ENCODE data around the gene DUSP16. TPM values are rescaled to one million over a fixed set of nuclear protein-coding genes. Genes with fewer than 3 reads are reported as not detected.

DUSP16 gene
- total RNA-seq, 1 donor: 12.1 TPM

DNA sequence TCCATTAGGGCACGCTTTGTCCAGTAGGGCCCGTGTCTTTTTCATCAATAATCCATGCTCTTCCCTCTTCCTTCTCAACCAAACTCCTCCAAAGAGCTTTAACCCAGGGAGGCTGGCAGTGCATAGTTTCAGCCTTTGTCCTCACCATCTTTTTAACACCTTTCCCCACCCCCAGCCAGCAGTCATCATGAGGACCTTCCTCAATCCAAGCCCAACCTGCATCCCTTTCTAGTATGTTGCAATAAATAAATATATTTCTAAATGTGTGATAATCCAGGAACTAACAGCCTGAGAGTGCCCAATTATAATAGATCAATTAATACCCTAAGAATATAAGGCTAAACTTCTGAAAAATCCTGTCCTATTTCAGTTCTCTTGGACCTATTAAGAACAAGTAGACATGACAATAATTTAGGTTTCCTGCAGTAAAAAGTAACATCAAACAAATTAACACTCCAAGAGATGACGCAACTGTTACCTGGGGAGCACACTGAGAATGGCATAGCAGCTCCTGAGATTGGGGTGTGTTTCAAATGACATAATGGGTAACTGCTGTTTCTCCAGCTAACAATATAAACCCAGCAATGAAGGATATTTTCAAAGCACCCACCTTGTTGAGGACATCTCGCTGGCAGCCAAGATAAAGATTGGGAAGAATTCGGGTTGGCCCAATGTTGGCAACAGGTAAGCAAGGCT, 62.6 kb downstream of the DUSP16 start:
- TF ChIP-seq, protein P1, sequence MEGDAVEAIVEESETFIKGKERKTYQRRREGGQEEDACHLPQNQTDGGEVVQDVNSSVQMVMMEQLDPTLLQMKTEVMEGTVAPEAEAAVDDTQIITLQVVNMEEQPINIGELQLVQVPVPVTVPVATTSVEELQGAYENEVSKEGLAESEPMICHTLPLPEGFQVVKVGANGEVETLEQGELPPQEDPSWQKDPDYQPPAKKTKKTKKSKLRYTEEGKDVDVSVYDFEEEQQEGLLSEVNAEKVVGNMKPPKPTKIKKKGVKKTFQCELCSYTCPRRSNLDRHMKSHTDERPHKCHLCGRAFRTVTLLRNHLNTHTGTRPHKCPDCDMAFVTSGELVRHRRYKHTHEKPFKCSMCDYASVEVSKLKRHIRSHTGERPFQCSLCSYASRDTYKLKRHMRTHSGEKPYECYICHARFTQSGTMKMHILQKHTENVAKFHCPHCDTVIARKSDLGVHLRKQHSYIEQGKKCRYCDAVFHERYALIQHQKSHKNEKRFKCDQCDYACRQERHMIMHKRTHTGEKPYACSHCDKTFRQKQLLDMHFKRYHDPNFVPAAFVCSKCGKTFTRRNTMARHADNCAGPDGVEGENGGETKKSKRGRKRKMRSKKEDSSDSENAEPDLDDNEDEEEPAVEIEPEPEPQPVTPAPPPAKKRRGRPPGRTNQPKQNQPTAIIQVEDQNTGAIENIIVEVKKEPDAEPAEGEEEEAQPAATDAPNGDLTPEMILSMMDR (IDR thresholded peaks at IDR 0.05; ENCODE audit: insufficient read depth, low read depth, low read length): no peak
- no peak for DNase-seq (ENCODE audit: low read depth)
- no peak overlapping the region for H3K4me3 ChIP-seq (ENCODE audit: low read depth, low read length)

DNA sequence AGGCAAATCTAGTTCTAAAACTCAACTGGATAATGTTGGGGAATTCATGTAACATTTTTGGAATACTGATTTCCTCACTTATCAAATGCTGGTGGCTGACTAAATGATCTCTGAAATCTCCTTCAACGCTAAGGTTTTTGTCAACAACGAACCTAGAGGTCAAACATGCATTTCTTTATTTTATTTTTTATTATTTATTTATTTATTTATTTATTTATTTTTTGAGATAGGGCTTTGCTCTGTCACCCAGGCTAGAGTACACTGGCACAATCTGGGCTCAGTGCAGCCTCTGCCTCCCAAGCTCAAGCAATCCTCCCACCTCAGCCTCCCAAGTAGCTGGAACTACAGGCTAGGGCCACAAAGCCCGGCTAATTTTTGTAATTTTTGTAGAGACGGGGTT, 64.5 kb downstream of the DUSP16 start:
- no peak overlapping the region for H3K4me3 ChIP-seq (ENCODE audit: low read depth, low read length)
- no peak for DNase-seq (ENCODE audit: low read depth)
- TF ChIP-seq, protein P1 (IDR thresholded peaks at IDR 0.05; ENCODE audit: insufficient read depth, low read depth, low read length): no peak

DNA sequence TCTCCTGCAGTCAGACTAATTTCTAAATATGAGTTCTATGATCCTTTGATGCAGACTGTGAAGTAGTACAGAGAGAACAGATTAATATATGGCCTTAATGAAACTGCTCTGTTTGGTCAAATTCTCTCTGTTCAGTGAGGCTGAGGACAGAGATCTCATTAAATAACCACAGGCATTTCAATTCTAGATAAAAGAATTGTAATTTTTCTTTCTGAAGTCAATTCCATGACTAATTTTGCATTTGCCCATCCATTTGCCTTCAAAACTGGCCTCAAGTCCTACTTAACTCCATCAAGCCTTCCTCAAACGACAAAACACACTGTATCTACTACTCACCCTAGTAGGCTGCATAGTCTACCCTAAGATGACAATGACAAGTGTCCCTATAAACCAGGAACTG, 67.1 kb downstream of the DUSP16 start:
- no peak for DNase-seq (ENCODE audit: low read depth)
- TF ChIP-seq, protein P1 (IDR thresholded peaks at IDR 0.05; ENCODE audit: insufficient read depth, low read depth, low read length): no peak
- no peak overlapping the region for H3K4me3 ChIP-seq (ENCODE audit: low read depth, low read length)

DNA sequence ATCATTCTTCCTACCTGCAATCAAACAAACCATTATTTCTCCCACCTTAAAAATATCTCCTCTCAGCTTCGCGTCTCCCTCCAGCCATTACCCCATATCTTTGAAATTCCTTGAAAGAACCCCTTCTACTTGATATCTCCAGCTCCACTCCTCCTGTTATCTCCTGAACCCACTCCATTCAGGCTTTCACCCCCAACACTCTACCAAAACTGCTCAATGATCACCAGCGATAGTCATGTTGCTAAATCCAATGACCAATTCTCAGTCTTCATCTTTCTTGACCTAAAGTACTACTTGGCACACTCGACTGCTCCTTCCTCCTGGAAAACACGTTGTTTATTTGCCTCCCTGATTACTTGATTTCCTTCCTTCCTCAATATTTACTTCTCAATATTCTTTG, 70.1 kb downstream of the DUSP16 start:
- TF ChIP-seq, protein P1 (IDR thresholded peaks at IDR 0.05; ENCODE audit: insufficient read depth, low read depth, low read length): no peak
- no peak for DNase-seq (ENCODE audit: low read depth)
- H3K4me3 ChIP-seq (ENCODE audit: low read depth, low read length): no peak overlapping the region

DNA sequence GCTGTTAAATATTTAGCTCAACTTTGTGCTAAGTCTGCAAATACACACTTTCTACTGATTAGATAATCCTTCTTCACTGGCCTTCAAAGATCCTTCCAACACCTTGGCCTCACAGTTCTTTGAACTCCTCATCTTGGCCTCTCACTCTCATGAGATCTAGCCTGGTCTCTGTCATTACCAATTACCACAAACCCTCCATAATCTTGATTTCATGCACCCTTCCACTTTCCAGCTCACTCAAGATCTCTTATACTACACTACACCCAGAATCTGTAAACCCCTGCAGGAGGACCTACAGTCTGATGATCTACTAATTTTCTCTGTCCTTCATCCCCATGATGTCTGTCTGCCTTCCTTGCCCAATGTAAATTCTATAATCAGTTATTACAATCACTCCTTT, 71.1 kb downstream of the DUSP16 start:
- no peak overlapping the region for H3K4me3 ChIP-seq (ENCODE audit: low read depth, low read length)
- DNase-seq (ENCODE audit: low read depth): no peak
- TF ChIP-seq, protein P1 (IDR thresholded peaks at IDR 0.05; ENCODE audit: insufficient read depth, low read depth, low read length): no peak

DNA sequence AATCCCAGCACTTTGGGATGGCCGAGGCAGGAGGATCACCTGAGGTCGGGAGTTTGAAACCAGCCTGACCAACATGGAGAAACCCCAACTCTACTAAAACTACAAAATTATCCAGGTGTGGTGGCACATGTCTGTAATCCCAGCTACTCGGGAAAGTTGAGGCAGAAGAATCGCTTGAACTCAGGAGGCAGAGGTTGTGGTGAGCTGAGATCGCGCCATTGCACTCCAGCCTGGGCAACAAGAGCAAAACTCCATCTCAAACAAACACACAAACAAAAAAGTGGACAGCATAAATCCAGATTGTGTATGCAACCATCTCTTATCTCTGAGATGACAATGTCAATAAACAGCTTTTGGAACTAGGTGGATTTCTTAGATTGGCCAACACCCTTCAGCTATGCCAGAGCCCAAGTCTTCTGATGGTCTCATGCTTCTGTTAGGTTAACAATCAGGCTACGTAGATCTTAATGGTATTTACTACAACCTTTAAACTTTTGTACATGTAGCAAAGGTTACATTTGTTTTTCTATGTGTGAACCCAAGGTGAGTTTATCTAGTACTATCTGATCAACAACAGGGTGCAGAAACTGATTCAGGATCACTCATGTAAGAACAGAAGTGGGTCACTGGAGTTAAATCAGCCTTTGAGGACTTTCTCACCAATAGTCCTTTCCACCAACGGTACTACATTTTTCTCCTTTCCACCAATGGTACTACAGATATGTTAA, 73.7 kb downstream of the DUSP16 start:
- DNase-seq (ENCODE audit: low read depth): peak; percentile 48
- no peak overlapping the region for H3K4me3 ChIP-seq (ENCODE audit: low read depth, low read length)
- TF ChIP-seq, protein P1 (IDR thresholded peaks at IDR 0.05; ENCODE audit: insufficient read depth, low read depth, low read length): no peak

All from fibroblast of villous mesenchyme (primary cell).